ENCODE results near the gene MACROH2A1.

Gene MACROH2A1

DNA sequence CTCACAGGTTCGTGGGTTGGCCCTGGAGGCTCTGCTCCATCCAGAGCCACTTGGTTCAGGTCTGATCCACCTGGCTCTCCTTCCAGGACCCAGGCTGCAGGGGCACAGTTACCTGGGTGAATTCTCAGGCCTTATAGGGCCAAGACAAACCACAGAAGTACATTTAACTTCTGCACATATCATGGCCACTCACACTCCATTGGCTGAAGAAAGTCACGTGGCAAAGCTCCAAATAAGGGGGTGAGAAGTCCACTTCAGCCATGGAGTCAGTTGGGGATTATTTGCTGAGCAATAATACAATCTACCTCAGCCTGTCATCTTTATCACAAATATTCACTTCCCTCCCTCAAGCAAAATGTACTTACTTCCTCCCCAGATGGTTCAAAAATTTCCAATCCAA lies 83.6 kb downstream of the MACROH2A1 start:
- no peak for DNase-seq (ENCODE audit: low read depth)

GRCh38 chr5:135313946-135314345 lies 85.1 kb downstream of the MACROH2A1 start:
- DNase-seq (ENCODE audit: low read depth), result no peak

DNA sequence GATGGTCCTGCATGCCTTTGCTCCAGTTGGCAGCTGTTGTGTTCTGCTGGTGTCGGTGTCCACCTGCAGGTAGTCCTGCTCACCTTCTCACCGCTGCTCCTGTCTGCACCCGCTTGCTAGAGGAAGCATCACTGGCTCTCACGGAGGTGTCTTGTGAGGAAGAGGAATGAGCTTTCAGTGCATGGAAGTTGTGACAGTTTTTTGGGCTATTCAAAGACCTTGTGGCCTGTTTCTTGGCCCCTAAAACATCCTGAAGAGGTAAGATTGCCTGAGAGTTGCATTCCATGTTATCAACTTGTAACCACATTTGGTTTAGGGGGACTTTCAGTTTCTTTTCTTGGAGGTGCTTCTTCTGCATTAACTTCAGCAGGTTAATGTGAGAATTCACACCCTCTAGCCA lies 85.6 kb downstream of the MACROH2A1 start:
- DNase-seq (ENCODE audit: low read depth), result no peak

GRCh38 chr5:135312255-135312935 lies 86.6 kb downstream of the MACROH2A1 start:
- DNase-seq (ENCODE audit: low read depth), result peak; percentile 20

DNA sequence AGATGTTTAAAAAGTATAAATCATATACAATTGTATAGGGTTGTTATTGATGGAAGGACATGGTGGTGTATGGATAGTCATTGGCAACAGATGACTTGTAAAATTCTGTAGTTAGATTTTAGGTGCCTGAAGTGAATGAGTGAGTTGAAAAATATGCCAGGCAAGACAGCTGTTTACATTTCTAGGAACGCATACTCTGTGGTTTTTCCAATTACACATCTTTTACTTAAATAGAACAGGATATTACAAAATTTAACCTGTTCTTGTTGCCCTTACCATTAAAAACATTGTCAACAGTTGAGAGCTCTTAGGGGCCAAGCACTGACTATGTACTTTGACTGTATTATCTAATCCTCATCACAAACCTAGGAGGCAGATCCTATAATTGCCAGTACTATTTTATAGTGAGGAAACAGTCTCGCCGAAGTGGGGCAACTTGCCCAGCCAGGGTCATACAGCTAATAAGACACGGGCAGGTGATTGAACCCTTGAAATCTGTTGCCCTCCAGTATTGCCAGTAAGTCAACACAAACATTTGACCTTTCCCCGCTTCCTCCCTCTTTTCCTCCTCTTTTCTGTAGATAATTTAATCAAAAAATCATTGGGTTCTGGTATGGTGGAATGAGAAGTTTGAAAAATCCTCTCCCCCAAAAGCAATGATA lies 88.6 kb downstream of the MACROH2A1 start:
- DNase-seq (ENCODE audit: low read depth), result peak; percentile 89

GRCh38 chr5:135309391-135310327 lies 89.4 kb downstream of the MACROH2A1 start:
- no peak for DNase-seq (ENCODE audit: low read depth)

- DNase-seq (ENCODE audit: low read depth), result peak; percentile 73
These were observed 90.3 kb downstream of the MACROH2A1 start for GRCh38 chr5:135308752-135309151.

DNA sequence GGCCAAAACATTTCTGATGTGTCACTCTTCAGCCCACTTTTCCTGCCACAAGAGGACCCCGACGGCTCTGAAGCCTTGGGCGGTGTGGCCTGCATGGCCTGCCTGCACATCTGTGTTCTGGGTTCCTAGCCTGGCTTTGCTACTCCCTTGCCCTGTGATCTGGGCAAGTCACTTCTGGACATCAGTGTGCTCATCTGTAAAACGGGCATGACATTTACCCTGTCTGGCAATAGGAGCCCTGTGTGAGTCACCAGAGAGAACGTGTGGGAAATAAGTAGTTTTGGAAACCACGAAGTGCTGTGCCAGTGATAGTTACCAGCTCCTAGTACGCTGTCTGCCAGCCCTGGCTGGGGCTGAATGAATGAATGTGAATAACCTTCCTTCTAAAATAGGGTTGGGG lies 90.8 kb downstream of the MACROH2A1 start:
- DNase-seq (ENCODE audit: low read depth), result peak; percentile 57

GRCh38 chr5:135307143-135307903 lies 91.7 kb downstream of the MACROH2A1 start:
- DNase-seq (ENCODE audit: low read depth), result no peak

GRCh38 chr5:135306557-135306956 lies 92.5 kb downstream of the MACROH2A1 start:
- no peak for DNase-seq (ENCODE audit: low read depth)

- DNase-seq (ENCODE audit: low read depth), result peak; percentile 43
These were observed 94.4 kb downstream of the MACROH2A1 start for GRCh38 chr5:135304352-135305221.

DNA sequence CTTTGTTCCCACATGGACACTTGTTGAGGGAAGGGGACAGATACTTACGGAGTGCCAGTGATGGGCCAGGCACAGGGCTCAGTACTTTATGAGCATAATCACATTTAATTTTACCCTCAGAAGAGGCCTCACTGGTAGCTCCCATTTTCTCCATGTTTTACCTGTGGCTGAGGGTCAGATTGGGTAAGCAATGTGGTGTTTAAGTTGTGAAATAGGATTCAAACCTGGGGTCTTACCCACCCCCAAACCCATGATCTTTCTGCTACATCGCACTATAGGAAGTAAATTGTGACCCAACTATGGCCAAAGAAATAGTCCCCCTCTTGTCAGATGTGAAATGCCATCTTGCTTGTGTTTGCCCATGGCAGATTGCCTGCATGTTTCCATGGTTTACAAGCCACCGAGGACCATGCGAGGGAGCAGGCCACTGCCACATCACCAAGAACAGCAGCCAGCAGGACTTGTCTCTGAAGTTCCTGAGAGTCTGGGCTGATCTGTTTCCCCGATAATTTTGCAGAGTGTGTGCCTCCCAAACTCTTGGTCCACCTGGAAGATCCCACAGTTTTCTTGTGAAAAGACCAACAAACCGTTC lies 95.4 kb downstream of the MACROH2A1 start:
- no peak for DNase-seq (ENCODE audit: low read depth)

DNA sequence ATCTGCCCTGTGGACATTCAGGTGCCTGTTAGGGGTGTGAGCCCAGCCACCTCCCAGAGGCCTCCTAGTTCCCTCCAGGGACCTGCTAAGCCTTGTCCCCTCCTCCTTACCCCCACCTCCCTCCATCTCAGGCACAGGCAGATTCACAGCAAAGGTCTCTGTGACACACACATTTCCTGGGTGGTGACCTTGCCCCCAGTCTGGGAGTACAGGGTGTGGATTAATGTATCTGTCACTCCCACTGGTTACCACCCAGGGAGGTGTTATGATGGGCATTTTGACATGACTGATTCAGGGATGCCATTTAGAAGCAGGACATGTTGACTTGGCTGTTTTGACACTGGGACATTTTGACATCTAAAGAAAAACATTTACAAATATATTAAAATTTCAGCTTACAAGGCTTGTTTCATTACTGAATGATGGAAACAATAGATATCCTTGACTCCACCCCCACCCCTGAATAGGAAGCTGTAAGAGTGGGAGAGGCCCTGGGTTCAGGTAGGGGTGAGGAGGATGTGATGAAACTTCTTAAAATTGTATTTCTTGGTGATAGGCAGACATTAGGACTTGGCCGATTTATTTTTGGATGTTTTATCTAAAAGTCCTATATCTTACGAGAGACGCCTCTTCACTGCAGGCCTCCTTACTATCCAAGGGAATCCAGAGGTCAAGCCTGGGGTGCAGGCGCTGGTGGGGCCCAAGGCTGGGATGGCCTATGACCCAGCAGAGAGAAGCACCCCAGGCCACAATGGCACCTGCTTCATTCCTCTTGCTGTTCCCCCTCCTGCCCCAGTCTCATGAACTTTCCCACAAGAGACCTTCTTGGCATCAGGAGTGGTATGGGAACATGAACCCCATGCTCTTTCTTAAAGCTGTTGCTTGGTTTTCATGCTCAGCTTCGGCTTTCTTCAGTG lies 101.9 kb downstream of the MACROH2A1 start:
- no peak for DNase-seq (ENCODE audit: low read depth)

- no peak for DNase-seq (ENCODE audit: low read depth)
These were observed 103.2 kb downstream of the MACROH2A1 start for GRCh38 chr5:135295852-135296251.

DNA sequence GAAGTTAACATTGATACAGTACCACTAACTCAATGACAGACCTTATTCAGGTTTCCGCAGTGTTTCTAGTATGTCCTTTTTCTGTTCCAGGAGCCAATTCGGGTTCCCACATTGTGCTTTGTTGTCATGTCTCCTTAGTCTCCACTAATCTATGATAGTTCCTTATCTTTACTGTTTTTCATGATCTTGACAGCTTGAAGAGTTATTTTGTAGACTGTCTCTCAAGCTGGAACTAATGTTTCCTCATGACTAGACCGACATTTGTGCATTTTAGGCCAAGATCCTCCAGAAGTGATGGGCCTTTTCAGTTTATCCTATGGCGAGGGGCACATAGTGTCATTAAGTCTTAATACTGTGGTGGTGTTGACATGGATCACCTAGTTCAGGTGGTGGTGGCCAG lies 104.2 kb downstream of the MACROH2A1 start:
- no peak for DNase-seq (ENCODE audit: low read depth)

DNA sequence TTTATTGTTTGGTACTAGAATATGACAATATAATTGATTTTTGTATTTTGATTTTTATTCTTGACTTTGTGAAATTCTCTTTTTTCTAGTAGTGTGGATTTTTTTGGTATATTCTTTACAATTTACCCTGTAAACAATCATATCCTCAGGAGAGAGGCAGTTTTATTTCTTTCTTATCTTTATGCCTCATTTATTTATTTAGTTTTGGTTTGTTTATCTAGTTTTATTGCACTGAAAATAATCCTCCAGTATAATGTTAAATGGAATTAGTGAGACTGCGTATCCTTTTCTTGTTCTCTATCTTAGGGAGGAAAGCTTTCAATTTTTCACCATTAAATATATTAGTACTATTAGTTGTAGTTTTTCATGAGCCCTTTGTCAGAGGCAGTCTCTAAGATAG lies 109.4 kb downstream of the MACROH2A1 start:
- no peak for DNase-seq (ENCODE audit: low read depth)

DNA sequence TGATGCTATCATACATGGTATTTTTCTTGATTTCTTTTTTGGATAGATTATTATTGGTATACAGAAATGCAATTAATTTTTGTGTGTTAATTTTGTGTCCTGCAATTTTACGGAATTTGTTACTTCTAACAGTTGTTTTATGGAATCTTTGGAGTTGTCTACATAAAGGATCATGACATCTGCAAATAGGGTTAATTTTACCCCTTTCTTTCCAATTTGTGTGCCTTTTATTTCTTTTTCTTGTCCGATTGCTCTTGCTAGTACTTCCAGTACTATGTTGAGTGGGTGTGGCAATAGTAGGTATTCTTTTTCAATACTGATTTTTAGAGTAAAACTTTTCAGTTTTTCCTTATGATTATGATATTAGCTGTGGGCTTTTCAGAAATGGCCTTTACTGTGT lies 111.5 kb downstream of the MACROH2A1 start:
- no peak for DNase-seq (ENCODE audit: low read depth)
